Prostate gland (tissue), 2 donors: ENCODE data around the gene FKBP7.
A peak's percentile ranks its signal among the peaks of the same experiment; 100 is the strongest.

Source experiments
- CTCF ChIP-seq, 4 experiments: fragments of 200-600 bp in 2 of 4; fragments of 450-650 bp in 2 of 4; sonication (generic) in 2 of 4; IDR thresholded peaks; 1 replicate in 3 of 4; 2 replicates in 1 of 4; pipeline ENCODE4 v1.5.1; 2016 to 2019; ENCODE audit warnings: antibody characterized with exemption in 4 of 4, mild to moderate bottlenecking in 2 of 4, moderate library complexity in 2 of 4
- POLR2A ChIP-seq: fragments of 450-650 bp; IDR thresholded peaks from one replicate; pipeline ENCODE4 v1.6.1; 2016; ENCODE audit warnings: antibody characterized with exemption, mild to moderate bottlenecking
- POLR2AphosphoS5 ChIP-seq: sonication (generic); formaldehyde crosslinking; IDR thresholded peaks from one replicate; pipeline ENCODE4 v1.6.1; 2017; ENCODE audit warnings: antibody characterized with exemption

- TF ChIP-seq CTCF (IDR thresholded peaks at IDR 0.05) (peak in 3 of 4 experiments; percentile 45 to 79 (median 77)), POLR2A (peak; percentile 63), POLR2AphosphoS5 (peak; percentile 80)
Measured at GRCh38 chr2:178522950-178523595, 44.7 kb upstream of the FKBP7 start.
